A673 (cell line): ENCODE measurements around the gene AMZ2.

Experiments
- CTCF ChIP-seq: fragments of 300-800, 200-600 bp; sonication (generic); conservative IDR thresholded peaks from 2 replicates; pipeline ENCODE4 v1.5.1; 2017; ENCODE audit warnings: low read depth, mild to moderate bottlenecking, antibody characterized with exemption, low read length, moderate library complexity, mixed read lengths
- EZH2 ChIP-seq: fragments of 200-600 bp; sonication (generic); IDR thresholded peaks from 2 replicates; pipeline ENCODE4 v1.6.1; 2017; ENCODE audit warnings: borderline replicate concordance, low read depth, mild to moderate bottlenecking, mixed read lengths, antibody characterized with exemption, low read length; ENCODE audit not compliant: poor library complexity, severe bottlenecking

- no peak for TF ChIP-seq CTCF
- TF ChIP-seq EZH2, result no peak
These were observed 26.1 kb upstream of the AMZ2 start for GRCh38 chr17:68221786-68222185.
